Sigmoid colon (tissue), 7 donors: ENCODE results near the gene HDAC4. TPM values are rescaled to one million over a fixed set of nuclear protein-coding genes. Genes with fewer than 3 reads are reported as not detected.
"Not testable (repeated sequence)": the region's sequence is repeated elsewhere in the genome, so short reads cannot be mapped to it uniquely, and the experiment has no call there.

Source experiments
- DNase-seq: peaks from one replicate; pipeline ENCODE4 v3.0.0-alpha.2; 2019
- H3K27ac ChIP-seq, 4 donors: fragments of 200-600 bp; sonication (generic); one replicate each; pipeline ENCODE4 v1.5.1; 2016 to 2019; ENCODE audit warnings: mild to moderate bottlenecking in 1 of 4
- H3K27me3 ChIP-seq, 3 donors: fragments of 200-600 bp; sonication (generic); one replicate each; pipeline ENCODE4 v1.5.1; 2019; ENCODE audit warnings: mild to moderate bottlenecking in 1 of 3
- H3K36me3 ChIP-seq, 4 donors: fragments of 200-600 bp; sonication (generic); one replicate each; pipeline ENCODE4 v1.5.1; 2016 to 2019
- H3K4me1 ChIP-seq, 4 donors: fragments of 200-600 bp; sonication (generic); one replicate each; pipeline ENCODE4 v1.5.1; 2017 to 2019
- H3K4me3 ChIP-seq, 4 donors: fragments of 200-600 bp; sonication (generic); one replicate each; pipeline ENCODE4 v1.5.1; 2017 to 2019; ENCODE audit warnings: mild to moderate bottlenecking in 2 of 4, moderate library complexity in 1 of 4
- H3K9me3 ChIP-seq, 4 donors: fragments of 200-600 bp in 3 of 4; sonication (generic) in 3 of 4; one replicate each; pipeline versions ENCODE4 v1.5.1 to v1.6.1; 2013 to 2019
- CTCF ChIP-seq, 4 experiments: fragments of 450-650 bp in 3 of 4; fragments of 200-600 bp in 1 of 4; IDR thresholded peaks; one replicate each; pipeline ENCODE4 v1.5.1; 2016 to 2019; ENCODE audit warnings: antibody characterized with exemption in 4 of 4, mild to moderate bottlenecking in 3 of 4, moderate library complexity in 2 of 4
- EP300 ChIP-seq, 4 donors: sonication (generic); formaldehyde crosslinking; IDR thresholded peaks; one replicate each; pipeline ENCODE4 v1.6.1; 2017; ENCODE audit warnings: antibody characterized with exemption in 4 of 4
- POLR2A ChIP-seq, 2 donors: fragments of 450-650 bp; IDR thresholded peaks; one replicate each; pipeline ENCODE4 v1.6.1; 2016; ENCODE audit warnings: antibody characterized with exemption in 2 of 2, mild to moderate bottlenecking in 2 of 2, moderate library complexity in 2 of 2
- POLR2AphosphoS5 ChIP-seq, 4 donors: sonication (generic); formaldehyde crosslinking; IDR thresholded peaks; one replicate each; pipeline ENCODE4 v1.6.1; 2017; ENCODE audit warnings: antibody characterized with exemption in 4 of 4
- WGBS, 2 donors: extraction: QIAGEN DNeasy Blood & Tissue Kit; methylation state at CpG; one replicate each; pipeline ENCODE4 v1.1.7; 2013; 5-methylcytosine and 5-hydroxymethylcytosine counted together
- intact Hi-C: fragments of 100-400 bp; cut with DNase I; formaldehyde crosslinking; loops from one replicate; pipeline ENCODE4 v1.15.1; 2023
- polyA plus RNA-seq, 3 donors: library from polyadenylated mRNA; stranded (reverse); fragments of 200-250 nt; gene quantifications; one replicate each; pipeline ENCODE4 v1.2.3, GENCODE V29; 2013
- total RNA-seq, 4 donors: library from RNA; depleted of rRNA; stranded (reverse); fragments of >200 nt; gene quantifications; one replicate each; pipeline ENCODE4 v1.1.0, GENCODE V29; 2016
- donor health status: healthy with polysubstance abuse.
- donor health status: Bipolar disorder and iron deficiency.
- donor health status: healthy.

HDAC4 gene
- total and polyA plus RNA-seq, 7 donors, result 1.8 to 196 (median 77.0) TPM

- H3K27ac ChIP-seq, result no peak overlapping the region
- intact Hi-C loops, result no loop called here
- DNase-seq, result peak; percentile 46
- no peak for TF ChIP-seq EP300 (IDR thresholded peaks at IDR 0.05)
- no peak for TF ChIP-seq POLR2A (IDR thresholded peaks at IDR 0.05)
- no peak for TF ChIP-seq POLR2AphosphoS5 (IDR thresholded peaks at IDR 0.05)
- no peak for TF ChIP-seq CTCF (IDR thresholded peaks at IDR 0.05)
- H3K27me3 ChIP-seq, result no peaks in the 10 kb centered on the region
- H3K9me3 ChIP-seq, result no peaks in the 10 kb centered on the region
- peaks cover 0 to 8% (median 4%) of the 10 kb centered on the region in 4 donors for H3K4me1 ChIP-seq
- H3K36me3 ChIP-seq, result no peaks in the 10 kb centered on the region
- WGBS, 2 donors, result 82 to 85% methylated on average over 11 of the region's 11 CpGs
- H3K4me3 ChIP-seq, result no peak overlapping the region
Observed at GRCh38 chr2:239039479-239039861, 361.4 kb downstream of the HDAC4 start.

DNA sequence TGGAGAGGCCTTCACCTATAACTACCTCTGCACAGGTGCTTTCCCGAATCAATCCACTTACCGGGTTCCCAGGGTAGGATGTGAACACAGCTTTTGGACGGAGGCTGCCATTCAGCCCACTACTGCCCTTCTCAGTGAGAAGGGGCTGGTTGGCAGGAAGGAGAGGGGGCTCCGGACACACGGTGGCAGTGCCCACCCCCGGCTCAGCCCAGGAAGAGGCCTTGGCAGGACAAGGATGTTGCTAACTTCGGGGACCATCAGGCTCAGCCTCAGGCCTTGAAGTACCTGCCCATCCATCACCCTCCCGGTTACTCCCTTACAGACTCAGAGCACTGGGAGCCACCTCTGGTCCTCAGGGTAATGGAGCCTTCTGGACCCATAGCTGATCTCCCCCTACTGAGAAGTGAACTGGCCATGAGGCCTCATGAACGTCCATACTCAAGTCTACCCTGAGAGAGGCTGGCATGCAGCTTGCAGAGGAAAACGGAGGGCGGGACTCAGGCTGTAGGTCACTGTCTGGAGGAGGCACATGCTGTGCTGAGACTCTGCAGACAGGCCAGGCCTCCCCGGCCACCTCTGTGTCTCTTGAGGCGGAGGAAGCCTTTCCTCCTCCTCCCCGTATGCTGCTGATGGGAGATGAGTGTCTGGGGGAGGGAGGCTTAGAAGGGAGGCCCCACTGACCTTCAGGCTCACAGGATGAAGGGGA, 361.9 kb downstream of the HDAC4 start:
- intact Hi-C loops, result no loop called here
- no peaks in the 10 kb centered on the region for H3K27me3 ChIP-seq
- DNase-seq, result peak; percentile 59
- TF ChIP-seq POLR2A (IDR thresholded peaks at IDR 0.05), result no peak
- TF ChIP-seq EP300 (IDR thresholded peaks at IDR 0.05), result no peak
- no peak for TF ChIP-seq CTCF (IDR thresholded peaks at IDR 0.05)
- no peak for TF ChIP-seq POLR2AphosphoS5 (IDR thresholded peaks at IDR 0.05)
- H3K4me3 ChIP-seq, result no peak overlapping the region
- no peaks in the 10 kb centered on the region for H3K36me3 ChIP-seq
- peaks cover 0 to 8% (median 4%) of the 10 kb centered on the region in 4 donors for H3K4me1 ChIP-seq
- 79 to 85% methylated on average over 14 of the region's 14 CpGs for WGBS, 2 donors
- H3K9me3 ChIP-seq, result no peaks in the 10 kb centered on the region
- H3K27ac ChIP-seq, result no peak overlapping the region

GRCh38 chr2:239038284-239038683, 362.5 kb downstream of the HDAC4 start:
- H3K36me3 ChIP-seq, H3K9me3 ChIP-seq, H3K4me3 ChIP-seq, H3K4me1 ChIP-seq, H3K27me3 ChIP-seq, DNase-seq, intact Hi-C loops, H3K27ac ChIP-seq: not testable (repeated sequence)
- 91% methylated on average over 11 to 12 of the region's 13 CpGs for WGBS, 2 donors

GRCh38 chr2:239037559-239037910, 363.3 kb downstream of the HDAC4 start:
- intact Hi-C loops, result no loop called here
- Histone ChIP-seq H3K4me3 (no peak overlapping the region), H3K4me1 (peaks cover 0 to 8% (median 4%) of the 10 kb centered on the region in 4 donors), H3K9me3 (no peaks in the 10 kb centered on the region), H3K27ac (no peak overlapping the region), H3K36me3 (no peaks in the 10 kb centered on the region), H3K27me3 (no peaks in the 10 kb centered on the region)
- 89 to 94% methylated on average over 16 of the region's 16 CpGs for WGBS, 2 donors
- peak; percentile 32 for DNase-seq
- no peak for TF ChIP-seq EP300 (IDR thresholded peaks at IDR 0.05)
- no peak for TF ChIP-seq POLR2A (IDR thresholded peaks at IDR 0.05)
- no peak for TF ChIP-seq POLR2AphosphoS5 (IDR thresholded peaks at IDR 0.05)
- TF ChIP-seq CTCF (IDR thresholded peaks at IDR 0.05), result no peak

GRCh38 chr2:239036819-239037558, 363.8 kb downstream of the HDAC4 start:
- Histone ChIP-seq H3K4me1 (peaks cover 0 to 8% (median 4%) of the 10 kb centered on the region in 4 donors), H3K27me3 (no peaks in the 10 kb centered on the region), H3K27ac (no peak overlapping the region), H3K36me3 (no peaks in the 10 kb centered on the region), H3K9me3 (no peaks in the 10 kb centered on the region), H3K4me3 (no peak overlapping the region)
- intact Hi-C loops, result no loop called here
- TF ChIP-seq POLR2AphosphoS5 (IDR thresholded peaks at IDR 0.05), result no peak
- no peak for TF ChIP-seq EP300 (IDR thresholded peaks at IDR 0.05)
- no peak for TF ChIP-seq POLR2A (IDR thresholded peaks at IDR 0.05)
- TF ChIP-seq CTCF (IDR thresholded peaks at IDR 0.05), result no peak
- WGBS, 2 donors, result 89 to 94% methylated on average over 21 of the region's 21 CpGs
- DNase-seq, result peak; percentile 50
